GM23338 (cell line): ENCODE results near the gene TRABD2A. TPM values are rescaled to one million over a fixed set of nuclear protein-coding genes. Genes with fewer than 3 reads are reported as not detected.
A peak's percentile ranks its signal among the peaks of the same experiment; 100 is the strongest.

Experiments used
- ATAC-seq: fragments of 200-7000 bp; cut with Tn5 transposase; 3 replicates; pipeline ENCODE4 v1.9.1; 2020
- DNase-seq: peaks from one replicate; pipeline ENCODE4 v3.0.0-alpha.2; 2015; ENCODE audit warnings: low spot score
- H2AFZ ChIP-seq: fragments of 200-600 bp; sonication (generic); 2 replicates; pipeline ENCODE4 v1.8.0; 2016; ENCODE audit warnings: antibody characterized with exemption, mild to moderate bottlenecking, moderate library complexity
- H3F3A ChIP-seq: fragments of 200-600 bp; sonication (generic); replicated peaks from 2 replicates; pipeline ENCODE4 v1.8.0; 2017; ENCODE audit warnings: antibody characterized with exemption, mixed run types, low read depth
- H3K27ac ChIP-seq: fragments of 200-600 bp; sonication (generic); 2 replicates; pipeline ENCODE4 v1.6.1; 2016; ENCODE audit warnings: low read depth
- H3K27me3 ChIP-seq: fragments of 200-600 bp; sonication (generic); 2 replicates; pipeline ENCODE4 v1.8.0; 2016; ENCODE audit warnings: mild to moderate bottlenecking, mixed run types, moderate library complexity; ENCODE audit not compliant: insufficient read depth
- H3K36me3 ChIP-seq: fragments of 200-600 bp; sonication (generic); 2 replicates; pipeline ENCODE4 v1.8.0; 2016; ENCODE audit warnings: mild to moderate bottlenecking; ENCODE audit not compliant: insufficient read depth
- H3K4me1 ChIP-seq: fragments of 200-600 bp; sonication (generic); 2 replicates; pipeline ENCODE4 v1.8.0; 2016; ENCODE audit warnings: mild to moderate bottlenecking, moderate library complexity; ENCODE audit not compliant: insufficient read depth
- H3K4me2 ChIP-seq: fragments of 200-600 bp; sonication (generic); 2 replicates; pipeline ENCODE4 v1.7.1; 2017; ENCODE audit warnings: mixed run types
- H3K4me3 ChIP-seq: fragments of 200-600 bp; sonication (generic); 2 replicates; pipeline ENCODE4 v1.6.1; 2016; ENCODE audit warnings: mixed run types
- H3K79me2 ChIP-seq: fragments of 200-600 bp; sonication (generic); replicated peaks from 2 replicates; pipeline ENCODE4 v1.8.0; 2017; ENCODE audit warnings: mild to moderate bottlenecking; ENCODE audit not compliant: insufficient read depth
- H3K9me2 ChIP-seq: fragments of 200-600 bp; sonication (generic); 2 replicates; pipeline ENCODE4 v1.8.0; 2017; ENCODE audit not compliant: insufficient read depth
- H4K20me1 ChIP-seq: fragments of 200-600 bp; sonication (generic); replicated peaks from 2 replicates; pipeline ENCODE4 v1.8.0; 2017; ENCODE audit warnings: mild to moderate bottlenecking; ENCODE audit not compliant: insufficient read depth
- H3K27ac Mint-ChIP-seq: 2 replicates; pipeline ENCODE4 v1.8.0; 2020; ENCODE audit warnings: inconsistent platforms, mild to moderate bottlenecking, moderate library complexity, mixed read lengths
- H3K27me3 Mint-ChIP-seq: 3 replicates; pipeline ENCODE4 v1.8.0; 2022; ENCODE audit warnings: low read depth, mild to moderate bottlenecking, moderate library complexity, mixed read lengths, inconsistent platforms; ENCODE audit not compliant: insufficient read depth, poor library complexity
- H3K36me3 Mint-ChIP-seq: 3 replicates; pipeline ENCODE4 v1.8.0; 2021; ENCODE audit warnings: low read depth, mild to moderate bottlenecking, inconsistent platforms, moderate library complexity, mixed read lengths
- H3K4me1 Mint-ChIP-seq: 3 replicates; pipeline ENCODE4 v1.8.0; 2020; ENCODE audit warnings: mild to moderate bottlenecking, inconsistent platforms, mixed read lengths
- H3K4me3 Mint-ChIP-seq: 3 replicates; pipeline ENCODE4 v1.8.0; 2021; ENCODE audit warnings: moderate library complexity, mild to moderate bottlenecking, inconsistent platforms, mixed read lengths
- H3K9me3 Mint-ChIP-seq: 3 replicates; pipeline ENCODE4 v1.8.0; 2020; ENCODE audit warnings: moderate library complexity, mild to moderate bottlenecking, inconsistent platforms, mixed read lengths
- CREB1 ChIP-seq: fragments of 250-450 bp; sonication (Bioruptor Pico); IDR thresholded peaks from 2 replicates; pipeline ENCODE4 v1.5.0; 2020; ENCODE audit warnings: low read depth, mild to moderate bottlenecking, moderate library complexity
- CTCF ChIP-seq, 2 experiments: fragments of 200-600 bp in 1 of 2; sonication (generic) in 1 of 2; conservative IDR thresholded peaks; 2 replicates each; pipeline versions ENCODE4 v1.5.1 to v1.6.1; 2016 to 2017; ENCODE audit warnings: antibody characterized with exemption in 2 of 2, low read depth in 2 of 2, mild to moderate bottlenecking in 2 of 2, moderate library complexity in 1 of 2
- ETS1 ChIP-seq: IDR thresholded peaks from 2 replicates; pipeline ENCODE4 v1.6.1; 2016; ENCODE audit warnings: antibody characterized with exemption
- EZH2 ChIP-seq: fragments of 200-600 bp; sonication (generic); IDR thresholded peaks from one replicate; pipeline ENCODE4 v1.8.0; 2017; ENCODE audit warnings: antibody characterized with exemption, mild to moderate bottlenecking, low read depth; ENCODE audit not compliant: unreplicated experiment
- EZH2phosphoT487 ChIP-seq: fragments of 200-600 bp; sonication (generic); IDR thresholded peaks from one replicate; pipeline ENCODE4 v1.8.1; 2018; ENCODE audit warnings: antibody characterized with exemption; ENCODE audit not compliant: unreplicated experiment
- NANOG ChIP-seq: IDR thresholded peaks from 2 replicates; pipeline ENCODE4 v1.6.1; 2016; ENCODE audit warnings: antibody characterized with exemption, borderline replicate concordance
- POLR2AphosphoS5 ChIP-seq: IDR thresholded peaks from 2 replicates; pipeline ENCODE4 v1.6.1; 2016; ENCODE audit warnings: antibody characterized with exemption, low read depth
- REST ChIP-seq: IDR thresholded peaks from one replicate; pipeline ENCODE4 v1.6.1; 2018; ENCODE audit warnings: antibody characterized with exemption; ENCODE audit not compliant: unreplicated experiment
- STAT1 ChIP-seq: IDR thresholded peaks from one replicate; pipeline ENCODE4 v1.6.1; 2016; ENCODE audit warnings: antibody characterized with exemption; ENCODE audit not compliant: unreplicated experiment
- ZNF114 ChIP-seq: fragments of 250-450 bp; sonication (Bioruptor Pico); IDR thresholded peaks from 2 replicates; pipeline ENCODE4 v1.5.0; 2020; ENCODE audit warnings: mild to moderate bottlenecking, moderate library complexity
- ZNF331 ChIP-seq: fragments of 250-450 bp; sonication (Bioruptor Pico); IDR thresholded peaks from 2 replicates; pipeline ENCODE4 v1.5.0; 2020; ENCODE audit warnings: low read depth, mild to moderate bottlenecking, moderate library complexity
- polyA plus RNA-seq: library from polyadenylated mRNA; unstranded; fragments of >200 nt; fragmentation: Nextera tagmentation; extraction: Ambion mirVana; gene quantifications from 2 replicates; pipeline ENCODE4 v1.2.1, GENCODE V29; 2016
- total RNA-seq: library from RNA; depleted of rRNA; stranded (reverse); fragments of >200 nt; shearing (Covaris generic); gene quantifications from 2 replicates; pipeline ENCODE4 v1.2.3, GENCODE V29; 2014
- TF ChIP-seq, protein P1 (sequence below): fragments of 250-450 bp; sonication (Bioruptor Pico); IDR thresholded peaks from 2 replicates; pipeline ENCODE4 v1.5.0; 2020; ENCODE audit warnings: mild to moderate bottlenecking, moderate library complexity

TRABD2A gene
- total and polyA plus RNA-seq, 2 experiments from 2014 or later, result 5.5 to 12.1 TPM

GRCh38 chr2:84823788-84824187 is 57.1 kb downstream of the TRABD2A start:
- Histone ChIP-seq H3K36me3 (no peaks in the 10 kb centered on the region; the same call in 1 of the 2 replicates), H2AFZ (no peak overlapping the region), H3F3A (no peaks in the 10 kb centered on the region), H3K4me3 (no peak overlapping the region), H3K4me1 (no peaks in the 10 kb centered on the region), H3K9me2 (peaks cover 6% of the 10 kb centered on the region; the same call in 1 of the 2 replicates), H3K4me2 (no peak overlapping the region), H3K27me3 (no peaks in the 10 kb centered on the region), H3K79me2 (no peaks in the 10 kb centered on the region), H3K27ac (no peak overlapping the region), H4K20me1 (no peaks in the 10 kb centered on the region)
- Mint-ChIP-seq H3K27ac (no peak overlapping the region), H3K36me3 (no peaks in the 10 kb centered on the region), H3K4me3 (no peak overlapping the region), H3K27me3 (peaks cover 2% of the 10 kb centered on the region), H3K9me3 (no peaks in the 10 kb centered on the region), H3K4me1 (no peaks in the 10 kb centered on the region)
- ATAC-seq (no peak), DNase-seq (peak; percentile 24)
- TF ChIP-seq STAT1, result no peak
- no peak for TF ChIP-seq CTCF (conservative IDR thresholded peaks at IDR 0.05; ENCODE audit: low read depth in 2 of 2)
- no peak for TF ChIP-seq NANOG
- TF ChIP-seq EZH2phosphoT487, result no peak
- no peak for TF ChIP-seq ZNF331
- TF ChIP-seq ZNF114 (CRISPR knock-in tag), result no peak
- TF ChIP-seq ETS1, result no peak
- TF ChIP-seq POLR2AphosphoS5, result no peak
- no peak for TF ChIP-seq EZH2
- no peak for TF ChIP-seq CREB1
- TF ChIP-seq, protein P1, sequence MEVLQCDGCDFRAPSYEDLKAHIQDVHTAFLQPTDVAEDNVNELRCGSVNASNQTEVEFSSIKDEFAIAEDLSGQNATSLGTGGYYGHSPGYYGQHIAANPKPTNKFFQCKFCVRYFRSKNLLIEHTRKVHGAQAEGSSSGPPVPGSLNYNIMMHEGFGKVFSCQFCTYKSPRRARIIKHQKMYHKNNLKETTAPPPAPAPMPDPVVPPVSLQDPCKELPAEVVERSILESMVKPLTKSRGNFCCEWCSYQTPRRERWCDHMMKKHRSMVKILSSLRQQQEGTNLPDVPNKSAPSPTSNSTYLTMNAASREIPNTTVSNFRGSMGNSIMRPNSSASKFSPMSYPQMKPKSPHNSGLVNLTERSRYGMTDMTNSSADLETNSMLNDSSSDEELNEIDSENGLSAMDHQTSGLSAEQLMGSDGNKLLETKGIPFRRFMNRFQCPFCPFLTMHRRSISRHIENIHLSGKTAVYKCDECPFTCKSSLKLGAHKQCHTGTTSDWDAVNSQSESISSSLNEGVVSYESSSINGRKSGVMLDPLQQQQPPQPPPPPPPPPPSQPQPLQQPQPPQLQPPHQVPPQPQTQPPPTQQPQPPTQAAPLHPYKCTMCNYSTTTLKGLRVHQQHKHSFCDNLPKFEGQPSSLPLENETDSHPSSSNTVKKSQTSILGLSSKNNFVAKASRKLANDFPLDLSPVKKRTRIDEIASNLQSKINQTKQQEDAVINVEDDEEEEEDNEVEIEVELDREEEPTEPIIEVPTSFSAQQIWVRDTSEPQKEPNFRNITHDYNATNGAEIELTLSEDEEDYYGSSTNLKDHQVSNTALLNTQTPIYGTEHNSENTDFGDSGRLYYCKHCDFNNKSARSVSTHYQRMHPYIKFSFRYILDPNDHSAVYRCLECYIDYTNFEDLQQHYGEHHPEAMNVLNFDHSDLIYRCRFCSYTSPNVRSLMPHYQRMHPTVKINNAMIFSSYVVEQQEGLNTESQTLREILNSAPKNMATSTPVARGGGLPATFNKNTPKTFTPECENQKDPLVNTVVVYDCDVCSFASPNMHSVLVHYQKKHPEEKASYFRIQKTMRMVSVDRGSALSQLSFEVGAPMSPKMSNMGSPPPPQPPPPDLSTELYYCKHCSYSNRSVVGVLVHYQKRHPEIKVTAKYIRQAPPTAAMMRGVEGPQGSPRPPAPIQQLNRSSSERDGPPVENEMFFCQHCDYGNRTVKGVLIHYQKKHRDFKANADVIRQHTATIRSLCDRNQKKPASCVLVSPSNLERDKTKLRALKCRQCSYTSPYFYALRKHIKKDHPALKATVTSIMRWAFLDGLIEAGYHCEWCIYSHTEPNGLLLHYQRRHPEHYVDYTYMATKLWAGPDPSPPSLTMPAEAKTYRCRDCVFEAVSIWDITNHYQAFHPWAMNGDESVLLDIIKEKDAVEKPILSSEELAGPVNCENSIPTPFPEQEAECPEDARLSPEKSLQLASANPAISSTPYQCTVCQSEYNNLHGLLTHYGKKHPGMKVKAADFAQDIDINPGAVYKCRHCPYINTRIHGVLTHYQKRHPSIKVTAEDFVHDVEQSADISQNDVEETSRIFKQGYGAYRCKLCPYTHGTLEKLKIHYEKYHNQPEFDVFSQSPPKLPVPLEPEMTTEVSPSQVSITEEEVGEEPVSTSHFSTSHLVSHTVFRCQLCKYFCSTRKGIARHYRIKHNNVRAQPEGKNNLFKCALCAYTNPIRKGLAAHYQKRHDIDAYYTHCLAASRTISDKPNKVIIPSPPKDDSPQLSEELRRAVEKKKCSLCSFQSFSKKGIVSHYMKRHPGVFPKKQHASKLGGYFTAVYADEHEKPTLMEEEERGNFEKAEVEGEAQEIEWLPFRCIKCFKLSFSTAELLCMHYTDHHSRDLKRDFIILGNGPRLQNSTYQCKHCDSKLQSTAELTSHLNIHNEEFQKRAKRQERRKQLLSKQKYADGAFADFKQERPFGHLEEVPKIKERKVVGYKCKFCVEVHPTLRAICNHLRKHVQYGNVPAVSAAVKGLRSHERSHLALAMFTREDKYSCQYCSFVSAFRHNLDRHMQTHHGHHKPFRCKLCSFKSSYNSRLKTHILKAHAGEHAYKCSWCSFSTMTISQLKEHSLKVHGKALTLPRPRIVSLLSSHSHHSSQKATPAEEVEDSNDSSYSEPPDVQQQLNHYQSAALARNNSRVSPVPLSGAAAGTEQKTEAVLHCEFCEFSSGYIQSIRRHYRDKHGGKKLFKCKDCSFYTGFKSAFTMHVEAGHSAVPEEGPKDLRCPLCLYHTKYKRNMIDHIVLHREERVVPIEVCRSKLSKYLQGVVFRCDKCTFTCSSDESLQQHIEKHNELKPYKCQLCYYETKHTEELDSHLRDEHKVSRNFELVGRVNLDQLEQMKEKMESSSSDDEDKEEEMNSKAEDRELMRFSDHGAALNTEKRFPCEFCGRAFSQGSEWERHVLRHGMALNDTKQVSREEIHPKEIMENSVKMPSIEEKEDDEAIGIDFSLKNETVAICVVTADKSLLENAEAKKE (CRISPR knock-in tag), result no peak
- no peak for TF ChIP-seq REST
